ENCODE results near the gene RNU6-1.

The RNU6-1 gene

DNA sequence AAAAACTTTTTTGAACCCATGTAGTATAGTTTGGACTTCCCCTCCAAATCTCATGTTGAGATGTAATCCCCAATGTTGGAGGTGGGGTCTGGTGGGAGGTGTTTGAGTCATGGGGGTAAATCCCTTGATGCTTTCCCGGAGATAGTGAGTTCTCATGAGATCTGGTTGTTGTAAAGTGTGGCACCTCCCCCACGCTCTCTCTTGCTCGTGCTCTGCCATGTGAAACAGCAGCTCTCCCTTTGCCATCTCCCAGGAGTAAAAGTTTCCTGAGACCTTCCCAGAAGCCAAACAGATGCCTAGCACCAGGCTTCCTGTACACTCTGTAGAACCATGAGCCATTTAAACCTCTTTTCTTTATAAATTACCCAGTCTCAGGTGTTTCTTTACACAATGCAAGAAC, 16.0 kb upstream of the RNU6-1 start:
- DNase-seq, result no peak

- no peak for DNase-seq
Observed at GRCh38 chr15:67854358-67854757, 14.5 kb upstream of the RNU6-1 start.

DNA sequence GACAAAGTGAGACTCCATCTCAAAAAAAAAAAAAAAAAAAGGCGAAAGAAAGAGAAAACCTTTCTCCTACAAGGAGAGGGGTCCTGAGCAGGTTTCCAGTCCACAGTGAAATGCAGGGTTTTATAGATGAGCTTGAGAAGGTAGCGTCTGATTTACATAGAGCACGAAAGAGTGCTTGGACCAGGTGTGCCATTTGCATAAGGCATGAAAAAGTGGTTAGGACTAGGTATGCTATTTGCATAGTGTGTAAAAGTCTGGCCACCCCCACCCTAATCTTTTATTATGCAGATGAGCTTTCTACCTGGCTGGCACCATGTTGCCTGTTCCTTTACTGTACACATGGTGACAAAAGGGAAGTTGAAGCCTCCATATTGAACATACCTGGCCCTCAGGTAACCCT, 13.6 kb upstream of the RNU6-1 start:
- DNase-seq, result no peak

GRCh38 chr15:67852418-67852817, 12.6 kb upstream of the RNU6-1 start:
- no peak for DNase-seq

- DNase-seq, result no peak
Observed at GRCh38 chr15:67850994-67851571, 11.2 kb upstream of the RNU6-1 start.

- no peak for DNase-seq
Observed at GRCh38 chr15:67850336-67850735, 10.5 kb upstream of the RNU6-1 start.

DNA sequence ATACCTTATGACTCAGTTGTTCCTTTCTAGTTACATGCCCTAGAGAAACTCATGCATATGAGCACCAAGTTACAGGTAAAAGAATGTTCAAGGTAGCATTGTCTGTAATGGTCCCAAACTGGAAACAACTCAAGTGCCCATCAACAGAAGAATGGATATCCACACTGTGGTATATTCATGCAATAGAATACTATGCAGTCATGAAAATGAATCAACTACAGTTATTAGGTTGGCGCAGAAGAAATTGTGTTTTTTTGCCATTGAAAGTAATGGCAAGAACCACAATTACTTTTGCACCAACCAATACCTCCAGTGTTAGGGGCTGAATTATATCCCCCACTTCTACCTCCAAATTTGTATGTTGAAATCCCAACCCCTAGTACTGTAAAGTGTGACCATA, 9.7 kb upstream of the RNU6-1 start:
- DNase-seq, result no peak

- DNase-seq, result no peak
Observed at GRCh38 chr15:67845974-67846373, 6.1 kb upstream of the RNU6-1 start.

- no peak for DNase-seq
Observed at GRCh38 chr15:67843571-67844387, 3.9 kb upstream of the RNU6-1 start.

- no peak for DNase-seq
Observed at GRCh38 chr15:67843092-67843501, 3.3 kb upstream of the RNU6-1 start.

GRCh38 chr15:67841513-67841762, 1.6 kb upstream of the RNU6-1 start:
- DNase-seq, result no peak

- DNase-seq, result no peak
Observed at GRCh38 chr15:67840749-67841512, 1.1 kb upstream of the RNU6-1 start.

DNA sequence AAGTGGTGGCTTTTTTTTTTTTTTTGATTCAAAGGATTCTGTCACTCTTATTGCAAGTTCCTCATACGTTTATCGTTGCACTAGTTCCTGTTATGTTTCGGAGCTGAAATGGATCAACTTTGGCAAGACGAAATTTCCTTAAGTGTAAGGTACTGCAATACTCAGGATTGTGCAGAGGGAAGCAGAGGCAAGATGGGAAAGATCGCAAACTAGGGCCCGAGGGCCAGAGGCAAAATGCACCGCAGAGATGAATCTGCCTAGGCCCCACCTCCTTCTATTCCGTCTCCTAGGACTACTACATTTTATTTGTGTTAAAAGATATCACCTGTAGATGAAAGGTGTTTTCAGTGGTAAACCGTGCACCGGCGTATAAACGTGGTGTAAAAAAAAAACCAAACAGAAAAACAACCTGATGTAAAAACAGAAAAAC, 331 bp downstream of the RNU6-1 start:
- peak; percentile 72 for DNase-seq

DNA sequence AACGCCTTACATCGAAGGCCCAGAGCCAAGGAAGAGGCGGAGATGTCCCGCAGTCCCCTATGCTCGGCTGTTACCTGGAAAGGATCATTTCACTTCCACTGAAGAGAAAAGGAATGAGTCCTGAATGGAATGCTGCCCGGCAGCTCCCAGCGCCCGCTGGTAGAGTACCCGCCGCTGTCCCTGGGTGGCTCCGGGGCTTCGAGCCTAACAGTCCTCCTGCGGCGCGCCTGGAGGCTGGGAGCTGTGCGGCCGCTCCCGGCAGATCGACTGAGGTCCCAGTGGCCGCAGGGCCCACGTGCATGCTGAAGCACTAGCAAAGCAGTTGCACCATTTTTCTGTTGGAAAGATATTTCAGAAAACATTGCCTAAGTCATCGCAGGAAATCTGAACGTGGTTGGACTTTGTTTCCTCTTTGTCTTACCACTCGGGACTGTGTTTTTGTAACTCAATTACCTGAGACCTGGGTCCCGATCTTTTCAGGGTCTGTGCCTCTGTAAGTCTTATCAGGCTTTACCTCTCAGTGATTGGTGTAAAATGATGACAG, 984 bp downstream of the RNU6-1 start:
- peak; percentile 51 for DNase-seq

- DNase-seq, result no peak
Observed at GRCh38 chr15:67836955-67837354, 2.9 kb downstream of the RNU6-1 start.

- DNase-seq, result no peak
Observed at GRCh38 chr15:67836477-67836876, 3.4 kb downstream of the RNU6-1 start.

GRCh38 chr15:67836134-67836455, 3.8 kb downstream of the RNU6-1 start:
- DNase-seq, result no peak

GRCh38 chr15:67835297-67836133, 4.3 kb downstream of the RNU6-1 start:
- no peak for DNase-seq

- no peak for DNase-seq
Observed at GRCh38 chr15:67834581-67835296, 5.1 kb downstream of the RNU6-1 start.

DNA sequence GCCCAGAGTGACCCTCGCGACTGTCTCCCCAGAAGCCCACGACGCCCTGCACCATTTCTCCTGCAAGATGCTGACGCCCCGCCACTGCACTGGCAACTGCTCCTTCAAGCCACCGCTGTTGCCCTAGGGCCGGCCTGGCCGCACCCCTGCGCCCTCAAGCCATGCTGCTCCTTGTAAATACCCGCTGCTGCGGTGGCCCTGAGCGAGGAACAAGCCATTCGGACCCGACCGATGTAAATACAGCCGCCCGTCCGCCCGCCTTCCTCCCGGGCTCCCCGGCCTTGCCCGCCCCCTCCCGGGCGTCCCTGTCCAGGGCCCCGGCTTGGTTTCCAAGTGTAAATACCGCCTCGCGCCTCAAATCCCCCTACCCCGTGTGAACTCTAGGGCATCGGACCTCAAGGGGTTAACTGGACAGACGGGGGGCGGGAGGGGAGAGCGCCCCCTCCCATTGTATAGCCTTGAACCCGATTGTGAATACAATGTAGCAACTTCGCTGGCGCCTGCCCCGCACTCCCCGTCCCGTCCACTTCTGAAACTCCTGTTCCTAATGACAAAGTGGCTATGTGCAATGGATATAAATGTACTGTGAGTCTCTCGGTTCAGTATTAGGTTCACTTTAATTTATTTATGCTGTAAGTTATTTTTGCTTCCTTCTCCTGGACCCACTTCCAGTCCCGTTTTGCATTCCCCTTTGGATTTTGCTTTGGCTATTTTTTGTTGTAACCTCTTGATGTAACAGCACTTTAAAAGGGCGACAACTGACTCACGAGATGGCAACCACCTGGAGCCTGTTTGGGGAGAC, 5.9 kb downstream of the RNU6-1 start:
- DNase-seq, result peak; percentile 27

DNA sequence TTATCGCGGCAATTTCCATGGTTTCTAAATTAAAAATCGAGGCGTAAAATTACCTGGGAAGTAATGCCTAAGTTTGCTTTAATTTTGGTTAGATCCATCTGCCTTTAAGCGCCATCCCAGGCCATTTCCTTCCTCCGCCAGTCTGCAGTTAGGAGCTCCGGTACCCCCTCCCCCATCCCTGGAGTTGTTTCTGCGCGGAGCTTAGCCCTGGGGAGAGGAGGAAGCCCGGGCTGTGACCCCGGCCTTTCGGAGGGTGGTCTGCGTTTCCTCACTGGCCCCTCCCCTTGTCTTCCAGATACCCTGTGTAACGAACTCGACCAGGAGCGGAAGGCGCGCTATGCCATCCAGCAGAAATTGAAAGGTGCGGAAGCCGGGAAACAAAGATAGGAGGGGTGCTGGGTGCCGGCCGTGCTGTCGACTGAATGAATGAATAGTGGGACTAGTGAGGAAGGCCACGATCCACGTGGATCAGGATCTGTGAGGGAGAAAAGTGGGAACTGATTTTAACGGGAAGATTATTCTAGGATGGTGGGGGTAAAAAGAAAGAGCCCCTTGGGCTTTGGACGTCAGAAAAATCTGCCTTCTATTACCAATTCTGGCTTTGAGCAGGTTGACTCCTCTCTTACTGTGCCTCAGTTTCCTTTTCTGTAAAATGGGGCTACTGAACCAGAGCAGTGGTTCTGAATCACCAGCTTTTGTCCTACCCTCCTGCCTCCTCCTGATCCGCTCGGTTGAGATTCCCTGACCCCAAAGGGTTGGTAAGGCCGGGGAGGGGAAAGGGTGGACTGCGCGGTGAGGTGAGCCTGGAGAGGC, 6.7 kb downstream of the RNU6-1 start:
- DNase-seq, result no peak

All from GF-D8 (cell line).